Adrenal gland (tissue), 12 donors: ENCODE measurements around the gene RSRC1. TPM values are rescaled to one million over a fixed set of nuclear protein-coding genes. Genes with fewer than 3 reads are reported as not detected.

ENCODE experiments used
- DNase-seq, 7 donors: peaks; one replicate each; pipeline ENCODE4 v3.0.0-alpha.2; 2019 to 2020
- H3K27ac ChIP-seq, 5 donors: fragments of 200-600 bp; sonication (generic) in 4 of 5; 1 replicate in 3 of 5; 2 replicates in 2 of 5; pipeline versions ENCODE4 v1.5.1 to v1.8.0; 2016 to 2020; ENCODE audit warnings: mild to moderate bottlenecking in 1 of 5
- H3K27me3 ChIP-seq: fragments of 200-600 bp; 2 replicates; pipeline ENCODE4 v1.8.0; 2021
- H3K36me3 ChIP-seq, 2 donors: fragments of 200-600 bp; replicated peaks in 1 of 2; 1 replicate in 1 of 2; 2 replicates in 1 of 2; pipeline versions ENCODE4 v1.5.1 to v1.8.0; 2018 to 2022
- H3K4me1 ChIP-seq, 2 donors: fragments of 200-600 bp; replicated peaks in 1 of 2; 1 replicate in 1 of 2; 2 replicates in 1 of 2; pipeline versions ENCODE4 v1.5.1 to v1.8.0; 2018 to 2021
- H3K4me3 ChIP-seq, 4 donors: fragments of 200-600 bp; sonication (generic) in 3 of 4; one replicate each; pipeline ENCODE4 v1.5.1; 2016 to 2018
- H3K9me3 ChIP-seq, 3 donors: fragments of 200-600 bp; sonication (generic) in 1 of 3; replicated peaks in 1 of 3; 1 replicate in 2 of 3; 2 replicates in 1 of 3; pipeline versions ENCODE4 v1.5.1 to v1.8.0; 2016 to 2021
- POLR2A ChIP-seq, 2 donors: fragments of 450-650 bp; IDR thresholded peaks; one replicate each; pipeline ENCODE4 v1.6.1; 2017; ENCODE audit warnings: antibody characterized with exemption in 2 of 2, mild to moderate bottlenecking in 2 of 2, moderate library complexity in 1 of 2
- WGBS, 4 donors: extraction: QIAGEN DNeasy Blood & Tissue Kit in 2 of 4; methylation state at CpG; one replicate each; pipeline versions ENCODE4 v1.1.5 to v1.1.7; 2013 to 2017; 5-methylcytosine and 5-hydroxymethylcytosine counted together
- intact Hi-C, 2 donors: fragments of 100-400 bp; cut with DNase I; formaldehyde crosslinking; loops; one replicate each; pipeline versions ENCODE4 v1.14.1 to v1.15.0; 2022 to 2023
- polyA plus RNA-seq, 3 donors: library from polyadenylated mRNA; stranded (reverse); fragments of 200-250 nt in 2 of 3; fragments of 350-450 nt in 1 of 3; fragmentation: Illumina TruSeq in 1 of 3; extraction: RNeasy Lipid Tissue Mini Kit (QIAGEN cat#74804) in 1 of 3; gene quantifications; one replicate each; pipeline ENCODE4 v1.2.3, GENCODE V29; 2013 to 2014
- total RNA-seq, 9 donors: library from RNA; depleted of rRNA in 4 of 9; stranded (reverse); fragments of >200 nt in 4 of 9; fragments of 120-200 nt in 1 of 9; fragmentation: NEBNext Ultra II Directional in 1 of 9; extraction: Animal tissue kit (Norgen Biotek cat#: 25700) in 1 of 9; gene quantifications; one replicate each; pipeline versions ENCODE4 v1.1.0 to v1.2.4, GENCODE V29; 2013 to 2023
- TF ChIP-seq, protein P1 (sequence below), 6 experiments: fragments of 450-650 bp in 4 of 6; fragments of 200-600 bp in 2 of 6; sonication (generic) in 1 of 6; IDR thresholded peaks; 1 replicate in 5 of 6; 2 replicates in 1 of 6; pipeline versions ENCODE4 v1.5.1 to v1.8.0; 2016 to 2021; ENCODE audit warnings: antibody characterized with exemption in 6 of 6, mild to moderate bottlenecking in 2 of 6, moderate library complexity in 1 of 6
- donor health status: healthy with polysubstance abuse.
- donor health status: Bipolar disorder and iron deficiency.
- donor health status: DM: yes; HTN: yes; CAD: no.
- donor health status: DM: no; HTN: no; CAD: no.
- donor health status: DM: no; HTN: no; CAD: no.
- donor health status: DM: yes; HTN: yes; CAD: no.

RSRC1 gene
- total and polyA plus RNA-seq, 12 donors = 12.6 to 125 (median 37.5) TPM

GRCh38 chr3:158205994-158206393, 96.1 kb downstream of the RSRC1 start:
- Histone ChIP-seq H3K27ac (no peak overlapping the region), H3K27me3 (no peaks in the 10 kb centered on the region), H3K9me3 (peaks cover 0 to 6% (median 4%) of the 10 kb centered on the region in 3 donors), H3K4me1 (no peaks in the 10 kb centered on the region), H3K36me3 (no peaks in the 10 kb centered on the region), H3K4me3 (no peak overlapping the region)
- DNase-seq = no peak
- TF ChIP-seq, protein P1, sequence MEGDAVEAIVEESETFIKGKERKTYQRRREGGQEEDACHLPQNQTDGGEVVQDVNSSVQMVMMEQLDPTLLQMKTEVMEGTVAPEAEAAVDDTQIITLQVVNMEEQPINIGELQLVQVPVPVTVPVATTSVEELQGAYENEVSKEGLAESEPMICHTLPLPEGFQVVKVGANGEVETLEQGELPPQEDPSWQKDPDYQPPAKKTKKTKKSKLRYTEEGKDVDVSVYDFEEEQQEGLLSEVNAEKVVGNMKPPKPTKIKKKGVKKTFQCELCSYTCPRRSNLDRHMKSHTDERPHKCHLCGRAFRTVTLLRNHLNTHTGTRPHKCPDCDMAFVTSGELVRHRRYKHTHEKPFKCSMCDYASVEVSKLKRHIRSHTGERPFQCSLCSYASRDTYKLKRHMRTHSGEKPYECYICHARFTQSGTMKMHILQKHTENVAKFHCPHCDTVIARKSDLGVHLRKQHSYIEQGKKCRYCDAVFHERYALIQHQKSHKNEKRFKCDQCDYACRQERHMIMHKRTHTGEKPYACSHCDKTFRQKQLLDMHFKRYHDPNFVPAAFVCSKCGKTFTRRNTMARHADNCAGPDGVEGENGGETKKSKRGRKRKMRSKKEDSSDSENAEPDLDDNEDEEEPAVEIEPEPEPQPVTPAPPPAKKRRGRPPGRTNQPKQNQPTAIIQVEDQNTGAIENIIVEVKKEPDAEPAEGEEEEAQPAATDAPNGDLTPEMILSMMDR (IDR thresholded peaks at IDR 0.05) = no peak
- no peak for TF ChIP-seq POLR2A (IDR thresholded peaks at IDR 0.05)
- intact Hi-C loops = no loop called here
- WGBS, 4 donors = 80 to 90% (median 85%) methylated on average over 2 of the region's 2 CpGs

DNA sequence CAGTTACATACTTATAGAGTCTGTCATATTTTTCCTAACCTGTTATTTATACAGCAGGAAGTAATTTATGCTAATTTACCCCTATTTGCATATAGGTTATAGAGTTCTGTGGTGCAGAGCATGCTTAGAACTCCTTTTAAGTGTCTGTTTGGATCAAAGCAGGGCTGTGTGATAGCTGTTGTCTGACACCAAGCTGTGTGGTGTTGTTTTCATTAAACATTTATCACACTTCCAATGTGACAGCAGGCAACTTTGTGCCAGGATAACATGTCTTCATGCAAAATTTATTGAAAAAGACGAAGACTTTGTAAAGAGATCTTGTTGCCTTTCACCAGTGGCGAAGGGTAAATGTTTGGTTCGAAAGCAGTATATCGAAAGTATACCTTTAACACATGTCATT, 100.2 kb downstream of the RSRC1 start:
- Histone ChIP-seq H3K36me3 (no peaks in the 10 kb centered on the region), H3K9me3 (no peaks in the 10 kb centered on the region), H3K4me1 (no peaks in the 10 kb centered on the region), H3K27me3 (no peaks in the 10 kb centered on the region), H3K27ac (no peak overlapping the region), H3K4me3 (no peak overlapping the region)
- intact Hi-C loops = no loop called here
- WGBS, 4 donors = 95 to 99% (median 96%) methylated on average over 4 of the region's 4 CpGs
- no peak for DNase-seq
- TF ChIP-seq, protein P1 (IDR thresholded peaks at IDR 0.05) = no peak
- no peak for TF ChIP-seq POLR2A (IDR thresholded peaks at IDR 0.05)

DNA sequence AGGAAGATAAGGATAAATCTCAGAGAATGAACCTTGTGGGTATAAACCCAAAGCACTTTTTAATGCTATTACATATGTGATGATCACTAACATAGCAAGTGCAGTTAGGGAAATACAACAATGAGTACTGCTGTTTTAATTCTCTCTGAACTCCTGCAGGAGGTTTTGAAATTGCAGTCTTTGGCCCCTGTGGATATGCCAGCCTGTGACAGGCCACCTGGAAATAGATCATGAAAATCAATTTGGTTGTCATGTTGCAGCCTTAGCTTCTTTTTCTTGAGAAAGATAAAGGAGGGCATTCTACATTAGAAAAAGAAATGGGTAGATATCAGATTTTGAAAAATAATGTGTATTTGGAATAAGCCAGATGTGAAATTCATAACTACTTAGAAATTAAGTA, 103.6 kb downstream of the RSRC1 start:
- TF ChIP-seq POLR2A (IDR thresholded peaks at IDR 0.05) = no peak
- TF ChIP-seq, protein P1 (IDR thresholded peaks at IDR 0.05) = no peak
- intact Hi-C loops = no loop called here
- H3K4me1 ChIP-seq = no peaks in the 10 kb centered on the region
- no peak for DNase-seq
- H3K4me3 ChIP-seq = no peak overlapping the region
- no peaks in the 10 kb centered on the region for H3K27me3 ChIP-seq
- H3K27ac ChIP-seq = no peak overlapping the region
- no peaks in the 10 kb centered on the region for H3K9me3 ChIP-seq
- H3K36me3 ChIP-seq = no peaks in the 10 kb centered on the region

- no peaks in the 10 kb centered on the region for H3K4me1 ChIP-seq
- no peaks in the 10 kb centered on the region for H3K9me3 ChIP-seq
- no peak overlapping the region for H3K27ac ChIP-seq
- no peaks in the 10 kb centered on the region for H3K36me3 ChIP-seq
- H3K4me3 ChIP-seq = no peak overlapping the region
- WGBS, 4 donors = 89 to 98% (median 96%) methylated on average over 3 of the region's 3 CpGs
- intact Hi-C loops = no loop called here
- no peak for DNase-seq
- H3K27me3 ChIP-seq = no peaks in the 10 kb centered on the region
- TF ChIP-seq POLR2A (IDR thresholded peaks at IDR 0.05) = no peak
- TF ChIP-seq, protein P1 (IDR thresholded peaks at IDR 0.05) = no peak
Observed at GRCh38 chr3:158217992-158218391, 108.1 kb downstream of the RSRC1 start.
